Skeletal muscle satellite cell (primary cell): Measurements from ENCODE around the gene KIAA2012.

Source experiments
- H3K27me3 ChIP-seq: 2 replicates; pipeline ENCODE4 v1.7.0; 2013; ENCODE audit warnings: low read length; ENCODE audit not compliant: control insufficient read depth, insufficient read depth
- H3K36me3 ChIP-seq: 2 replicates; pipeline ENCODE4 v1.7.0; 2013; ENCODE audit warnings: mild to moderate bottlenecking, control low read depth, low read length; ENCODE audit not compliant: insufficient read depth
- H3K4me1 ChIP-seq: 2 replicates; pipeline ENCODE4 v1.7.0; 2013; ENCODE audit warnings: low read length; ENCODE audit not compliant: control insufficient read depth, insufficient read depth
- H3K4me2 ChIP-seq: 2 replicates; pipeline ENCODE4 v1.7.0; 2013; ENCODE audit warnings: mild to moderate bottlenecking, low read length
- H3K4me3 ChIP-seq: 2 replicates; pipeline ENCODE4 v1.7.0; 2013; ENCODE audit warnings: low read length
- H3K9ac ChIP-seq: 2 replicates; pipeline ENCODE4 v1.7.0; 2013; ENCODE audit warnings: mild to moderate bottlenecking, low read depth, low read length, moderate library complexity
- H3K9me3 ChIP-seq: replicated peaks from 2 replicates; pipeline ENCODE4 v1.7.0; 2013; ENCODE audit warnings: mild to moderate bottlenecking, control low read depth, low read length

Gene KIAA2012

GRCh38 chr2:202109139-202109736 is 36.2 kb downstream of the KIAA2012 start:
- Histone ChIP-seq H3K9ac (no peak overlapping the region), H3K36me3 (no peaks in the 10 kb centered on the region), H3K4me1 (peaks cover 10% of the 10 kb centered on the region), H3K4me2 (no peak overlapping the region), H3K4me3 (no peak overlapping the region), H3K9me3 (no peaks in the 10 kb centered on the region), H3K27me3 (peaks cover 11% of the 10 kb centered on the region)

GRCh38 chr2:202109737-202110184 is 36.7 kb downstream of the KIAA2012 start:
- Histone ChIP-seq H3K27me3 (peaks cover 11% of the 10 kb centered on the region), H3K4me2 (no peak overlapping the region), H3K36me3 (no peaks in the 10 kb centered on the region), H3K9me3 (no peaks in the 10 kb centered on the region), H3K9ac (no peak overlapping the region), H3K4me1 (peaks cover 10% of the 10 kb centered on the region), H3K4me3 (no peak overlapping the region)

GRCh38 chr2:202110491-202110890 is 37.4 kb downstream of the KIAA2012 start:
- Histone ChIP-seq H3K27me3 (peaks cover 9% of the 10 kb centered on the region), H3K4me3 (no peak overlapping the region), H3K9me3 (no peaks in the 10 kb centered on the region), H3K36me3 (no peaks in the 10 kb centered on the region), H3K4me1 (peaks cover 15% of the 10 kb centered on the region), H3K9ac (no peak overlapping the region), H3K4me2 (no peak overlapping the region)

GRCh38 chr2:202112041-202112440 is 39.0 kb downstream of the KIAA2012 start:
- peaks cover 3% of the 10 kb centered on the region for H3K27me3 ChIP-seq
- H3K9me3 ChIP-seq = no peaks in the 10 kb centered on the region
- peaks cover 26% of the 10 kb centered on the region for H3K4me1 ChIP-seq
- no peak overlapping the region for H3K4me3 ChIP-seq
- no peak overlapping the region for H3K4me2 ChIP-seq
- no peaks in the 10 kb centered on the region for H3K36me3 ChIP-seq
- H3K9ac ChIP-seq = no peak overlapping the region

- Histone ChIP-seq H3K9ac (no peak overlapping the region), H3K4me3 (no peak overlapping the region), H3K4me2 (no peak overlapping the region), H3K27me3 (peaks cover 3% of the 10 kb centered on the region), H3K4me1 (peaks cover 26% of the 10 kb centered on the region), H3K36me3 (no peaks in the 10 kb centered on the region), H3K9me3 (no peaks in the 10 kb centered on the region)
Observed at GRCh38 chr2:202113571-202114142, 40.6 kb downstream of the KIAA2012 start.

- Histone ChIP-seq H3K9ac (no peak overlapping the region), H3K36me3 (no peaks in the 10 kb centered on the region), H3K4me2 (no peak overlapping the region), H3K4me1 (peaks cover 26% of the 10 kb centered on the region), H3K27me3 (peaks cover 3% of the 10 kb centered on the region), H3K4me3 (no peak overlapping the region), H3K9me3 (no peaks in the 10 kb centered on the region)
Observed at GRCh38 chr2:202114291-202114690, 41.2 kb downstream of the KIAA2012 start.

- Histone ChIP-seq H3K4me3 (no peak overlapping the region), H3K27me3 (peaks cover 3% of the 10 kb centered on the region), H3K9me3 (no peaks in the 10 kb centered on the region), H3K36me3 (no peaks in the 10 kb centered on the region), H3K4me1 (peaks cover 23% of the 10 kb centered on the region), H3K9ac (no peak overlapping the region), H3K4me2 (no peak overlapping the region)
Observed at GRCh38 chr2:202114795-202115194, 41.7 kb downstream of the KIAA2012 start.

GRCh38 chr2:202115479-202115971 is 42.5 kb downstream of the KIAA2012 start:
- Histone ChIP-seq H3K9ac (peak overlapping the region; percentile 32), H3K9me3 (no peaks in the 10 kb centered on the region), H3K4me3 (peak overlapping the region; percentile 26), H3K4me2 (peak overlapping the region; percentile 69), H3K27me3 (no peaks in the 10 kb centered on the region), H3K4me1 (peaks cover 17% of the 10 kb centered on the region), H3K36me3 (no peaks in the 10 kb centered on the region)

GRCh38 chr2:202116691-202117090 is 43.6 kb downstream of the KIAA2012 start:
- Histone ChIP-seq H3K4me2 (no peak overlapping the region), H3K27me3 (no peaks in the 10 kb centered on the region), H3K9me3 (no peaks in the 10 kb centered on the region), H3K9ac (no peak overlapping the region), H3K4me3 (no peak overlapping the region), H3K36me3 (no peaks in the 10 kb centered on the region), H3K4me1 (peaks cover 17% of the 10 kb centered on the region)

- Histone ChIP-seq H3K4me1 (peaks cover 17% of the 10 kb centered on the region), H3K9me3 (no peaks in the 10 kb centered on the region), H3K4me2 (no peak overlapping the region), H3K36me3 (no peaks in the 10 kb centered on the region), H3K9ac (no peak overlapping the region), H3K4me3 (no peak overlapping the region), H3K27me3 (no peaks in the 10 kb centered on the region)
Observed at GRCh38 chr2:202118168-202118567, 45.1 kb downstream of the KIAA2012 start.

GRCh38 chr2:202120828-202121227 is 47.8 kb downstream of the KIAA2012 start:
- peaks cover 6% of the 10 kb centered on the region for H3K27me3 ChIP-seq
- H3K9me3 ChIP-seq = no peaks in the 10 kb centered on the region
- no peak overlapping the region for H3K4me2 ChIP-seq
- H3K9ac ChIP-seq = no peak overlapping the region
- H3K4me3 ChIP-seq = no peak overlapping the region
- H3K4me1 ChIP-seq = peaks cover 10% of the 10 kb centered on the region
- no peaks in the 10 kb centered on the region for H3K36me3 ChIP-seq
